Suprapubic skin (tissue), 4 donors: Measurements from ENCODE around the gene BATF.

ENCODE experiments used
- CTCF ChIP-seq, 2 donors: fragments of 200-600 bp in 1 of 2; fragments of 450-650 bp in 1 of 2; sonication (generic) in 1 of 2; IDR thresholded peaks; one replicate each; pipeline ENCODE4 v1.5.1; 2016 to 2019; ENCODE audit warnings: antibody characterized with exemption in 2 of 2, mild to moderate bottlenecking in 1 of 2, moderate library complexity in 1 of 2
- POLR2A ChIP-seq, 2 donors: fragments of 450-650 bp; IDR thresholded peaks; one replicate each; pipeline ENCODE4 v1.6.1; 2017; ENCODE audit warnings: antibody characterized with exemption in 2 of 2, mild to moderate bottlenecking in 2 of 2, moderate library complexity in 2 of 2
- POLR2AphosphoS5 ChIP-seq, 3 donors: sonication (generic); formaldehyde crosslinking; IDR thresholded peaks; one replicate each; pipeline ENCODE4 v1.6.1; 2017; ENCODE audit warnings: antibody characterized with exemption in 3 of 3

DNA sequence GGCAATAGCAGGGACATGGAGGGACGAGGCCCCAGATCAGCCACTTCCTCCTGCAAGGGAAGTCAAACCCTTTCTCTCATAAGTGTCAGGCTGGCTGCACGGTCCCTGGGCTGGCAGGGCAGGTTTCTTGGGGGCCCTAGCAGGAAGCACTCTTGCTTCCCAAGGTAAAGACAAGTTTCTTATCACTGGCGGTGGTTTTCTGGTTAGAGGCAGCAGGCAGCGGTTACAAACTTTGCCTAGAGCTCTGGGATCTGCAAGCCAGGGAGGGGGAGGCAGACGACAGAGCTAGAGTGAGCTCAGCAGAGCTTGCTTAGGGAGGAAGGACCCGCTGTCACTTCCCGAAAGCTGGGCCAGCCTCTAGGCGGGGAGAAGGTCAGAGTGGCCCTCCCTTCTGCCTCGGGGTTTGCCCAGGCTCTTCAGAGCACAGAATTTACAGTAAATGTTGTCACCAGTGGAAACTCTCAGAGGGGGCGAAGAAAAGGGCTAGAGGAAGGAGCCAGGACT, 20.4 kb downstream of the BATF start:
- TF ChIP-seq POLR2AphosphoS5 (IDR thresholded peaks at IDR 0.05) (peak in 2 of 3 donors; percentile 17 to 42), CTCF (IDR thresholded peaks at IDR 0.05) (no peak), POLR2A (IDR thresholded peaks at IDR 0.05) (no peak)
